CD14-positive monocyte (primary cell): Measurements from ENCODE around the gene WDR82. TPM values are rescaled to one million over a fixed set of nuclear protein-coding genes. Genes with fewer than 3 reads are reported as not detected.
A peak's percentile ranks its signal among the peaks of the same experiment; 100 is the strongest.

Experiments used
- DNase-seq, 3 donors: peaks; one replicate each; pipeline ENCODE4 v3.0.0-alpha.2; 2011 to 2022
- H2AFZ ChIP-seq: 2 replicates; pipeline ENCODE4 v1.6.0; 2012; ENCODE audit warnings: mild to moderate bottlenecking, low read depth, low read length, inconsistent platforms; ENCODE audit not compliant: insufficient read depth, poor library complexity, severe bottlenecking
- H3K27ac ChIP-seq, 2 donors: 1 replicate in 1 of 2; 2 replicates in 1 of 2; pipeline ENCODE4 v1.5.1; 2012 to 2013; ENCODE audit warnings: low read length in 2 of 2, control low read depth in 1 of 2, inconsistent platforms in 1 of 2, low read depth in 1 of 2, mild to moderate bottlenecking in 1 of 2
- H3K27me3 ChIP-seq, 2 donors: one replicate each; pipeline versions ENCODE4 v1.6.0 to v1.6.1; 2011 to 2013; ENCODE audit warnings: low read length in 2 of 2; ENCODE audit not compliant: control insufficient read depth in 2 of 2, insufficient read depth in 2 of 2
- H3K36me3 ChIP-seq, 2 donors: replicated peaks in 1 of 2; 1 replicate in 1 of 2; 2 replicates in 1 of 2; pipeline versions ENCODE4 v1.5.1 to v1.6.1; 2012 to 2013; ENCODE audit warnings: low read length in 2 of 2, control low read depth in 1 of 2, inconsistent platforms in 1 of 2, mild to moderate bottlenecking in 1 of 2; ENCODE audit not compliant: insufficient read depth in 2 of 2, control insufficient read depth in 1 of 2
- H3K4me1 ChIP-seq, 2 donors: 1 replicate in 1 of 2; 2 replicates in 1 of 2; pipeline versions ENCODE4 v1.5.1 to v1.6.1; 2012 to 2013; ENCODE audit warnings: low read length in 2 of 2, control low read depth in 1 of 2, inconsistent platforms in 1 of 2, mild to moderate bottlenecking in 1 of 2, moderate library complexity in 1 of 2; ENCODE audit not compliant: insufficient read depth in 2 of 2, control insufficient read depth in 1 of 2
- H3K4me2 ChIP-seq: replicated peaks from 2 replicates; pipeline ENCODE3; 2012; ENCODE audit warnings: low read length, moderate library complexity, mild to moderate bottlenecking; ENCODE audit not compliant: poor library complexity, severe bottlenecking; ENCODE audit errors: extremely low read depth
- H3K4me3 ChIP-seq, 3 experiments: fragments of 200-600 bp in 1 of 3; sonication (generic) in 1 of 3; replicated peaks in 1 of 3; 1 replicate in 2 of 3; 2 replicates in 1 of 3; pipeline ENCODE4 v1.5.1; 2011 to 2013; ENCODE audit warnings: low read length in 3 of 3, mild to moderate bottlenecking in 3 of 3, control low read depth in 2 of 3, low read depth in 2 of 3, inconsistent platforms in 1 of 3, moderate library complexity in 1 of 3
- H3K79me2 ChIP-seq: 2 replicates; pipeline ENCODE4 v1.6.0; 2012; ENCODE audit warnings: mild to moderate bottlenecking, control low read depth, inconsistent platforms, low read length, moderate library complexity; ENCODE audit not compliant: insufficient read depth
- H3K9ac ChIP-seq: 2 replicates; pipeline ENCODE4 v1.6.0; 2017; ENCODE audit warnings: low read length, mild to moderate bottlenecking; ENCODE audit not compliant: insufficient read depth, poor library complexity, severe bottlenecking
- H3K9me3 ChIP-seq, 2 donors: replicated peaks in 1 of 2; 1 replicate in 1 of 2; 2 replicates in 1 of 2; pipeline versions ENCODE4 v1.5.1 to v1.6.1; 2012 to 2013; ENCODE audit warnings: low read length in 2 of 2, control low read depth in 1 of 2; ENCODE audit not compliant: control insufficient read depth in 1 of 2, insufficient read depth in 1 of 2
- H4K20me1 ChIP-seq: 2 replicates; pipeline ENCODE4 v1.6.0; 2012; ENCODE audit warnings: mild to moderate bottlenecking, low read length, control low read depth, moderate library complexity; ENCODE audit not compliant: insufficient read depth
- H3K27ac Mint-ChIP-seq, 7 donors: one replicate each; pipeline ENCODE4 v1.8.0; 2020; ENCODE audit warnings: mild to moderate bottlenecking in 7 of 7, mixed read lengths in 7 of 7, moderate library complexity in 6 of 7, inconsistent platforms in 2 of 7
- H3K27me3 Mint-ChIP-seq, 3 donors: one replicate each; pipeline ENCODE4 v1.8.0; 2021 to 2022; ENCODE audit warnings: low read depth in 3 of 3, mild to moderate bottlenecking in 3 of 3, mixed read lengths in 3 of 3, moderate library complexity in 3 of 3, inconsistent platforms in 1 of 3
- H3K36me3 Mint-ChIP-seq, 2 donors: one replicate each; pipeline ENCODE4 v1.8.0; 2020; ENCODE audit warnings: mixed read lengths in 2 of 2, inconsistent platforms in 1 of 2, mild to moderate bottlenecking in 1 of 2
- H3K4me1 Mint-ChIP-seq: one replicate; pipeline ENCODE4 v1.8.0; 2020; ENCODE audit warnings: mild to moderate bottlenecking, mixed read lengths
- H3K4me3 Mint-ChIP-seq, 2 donors: one replicate each; pipeline ENCODE4 v1.8.0; 2020; ENCODE audit warnings: mild to moderate bottlenecking in 2 of 2, mixed read lengths in 2 of 2, moderate library complexity in 1 of 2
- H3K9me3 Mint-ChIP-seq, 7 donors: one replicate each; pipeline ENCODE4 v1.8.0; 2020 to 2022; ENCODE audit warnings: mixed read lengths in 7 of 7, mild to moderate bottlenecking in 6 of 7, moderate library complexity in 6 of 7, inconsistent platforms in 2 of 7
- WGBS: methylation state at CpG from one replicate; pipeline ENCODE4 v1.1.5; 2013; ENCODE audit warnings: missing lambda C conversion rate; ENCODE audit not compliant: insufficient coverage; 5-methylcytosine and 5-hydroxymethylcytosine counted together
- intact Hi-C, 2 donors: fragments of 100-400 bp; cut with micrococcal nuclease; formaldehyde crosslinking; loops; one replicate each; pipeline versions ENCODE4 v1.15.0 to v1.15.1; 2023
- polyA plus RNA-seq, 3 donors: library from polyadenylated mRNA; depleted of rRNA in 1 of 3; unstranded in 2 of 3; stranded (reverse) in 1 of 3; fragments of 300-500 nt in 2 of 3; fragments of >200 nt in 1 of 3; fragmentation: Illumina TruSeq in 2 of 3; gene quantifications; 1 replicate in 2 of 3; 2 replicates in 1 of 3; pipeline ENCODE4 v1.2.3, GENCODE V29; 2012 to 2021
- TF ChIP-seq, protein P1 (sequence below): fragments of 200-600 bp; IDR thresholded peaks from one replicate; pipeline ENCODE4 v1.8.0; 2022; ENCODE audit warnings: antibody characterized with exemption, mild to moderate bottlenecking

WDR82 gene
- polyA plus RNA-seq, 3 donors = 27.3 to 33.4 (median 32.3) TPM

GRCh38 chr3:52225452-52226228 lies 52.8 kb downstream of the WDR82 start, which contains the start of gene TLR9:
TSS of gene TLR9 (minus strand) at chr3:52225645. CDS start at chr3:52225529, 116 bp downstream.
- Histone ChIP-seq H4K20me1 (peaks cover 49% of the 10 kb centered on the region), H3K9ac (peak within 1 kb of the TSS; percentile 27), H3K4me3 (no peak within 1 kb of the TSS), H3K27me3 (no peaks in the 10 kb centered on the region), H3K36me3 (peaks cover 34 to 44% of the 10 kb centered on the region in 2 donors), H2AFZ (no peak within 1 kb of the TSS), H3K9me3 (no peaks in the 10 kb centered on the region), H3K4me2 (peak within 1 kb of the TSS; percentile 10), H3K27ac (peak within 1 kb of the TSS in 1 of 2 donors; percentile 60), H3K79me2 (peaks cover 2% of the 10 kb centered on the region), H3K4me1 (peaks cover 19 to 22% of the 10 kb centered on the region in 2 donors)
- intact Hi-C loops = no loop called here
- peak; percentile 84 to 91 (median 85) for DNase-seq
- Mint-ChIP-seq H3K4me1 (peaks cover 29% of the 10 kb centered on the region), H3K9me3 (no peaks in the 10 kb centered on the region), H3K27ac (peak within 1 kb of the TSS; percentile 30 to 86 (median 77)), H3K36me3 (peaks cover 59 to 60% of the 10 kb centered on the region in 2 donors), H3K4me3 (peak within 1 kb of the TSS in 1 of 2 donors; percentile 47), H3K27me3 (peaks cover 0 to 2% (median 1%) of the 10 kb centered on the region in 3 donors)
- TF ChIP-seq, protein P1, sequence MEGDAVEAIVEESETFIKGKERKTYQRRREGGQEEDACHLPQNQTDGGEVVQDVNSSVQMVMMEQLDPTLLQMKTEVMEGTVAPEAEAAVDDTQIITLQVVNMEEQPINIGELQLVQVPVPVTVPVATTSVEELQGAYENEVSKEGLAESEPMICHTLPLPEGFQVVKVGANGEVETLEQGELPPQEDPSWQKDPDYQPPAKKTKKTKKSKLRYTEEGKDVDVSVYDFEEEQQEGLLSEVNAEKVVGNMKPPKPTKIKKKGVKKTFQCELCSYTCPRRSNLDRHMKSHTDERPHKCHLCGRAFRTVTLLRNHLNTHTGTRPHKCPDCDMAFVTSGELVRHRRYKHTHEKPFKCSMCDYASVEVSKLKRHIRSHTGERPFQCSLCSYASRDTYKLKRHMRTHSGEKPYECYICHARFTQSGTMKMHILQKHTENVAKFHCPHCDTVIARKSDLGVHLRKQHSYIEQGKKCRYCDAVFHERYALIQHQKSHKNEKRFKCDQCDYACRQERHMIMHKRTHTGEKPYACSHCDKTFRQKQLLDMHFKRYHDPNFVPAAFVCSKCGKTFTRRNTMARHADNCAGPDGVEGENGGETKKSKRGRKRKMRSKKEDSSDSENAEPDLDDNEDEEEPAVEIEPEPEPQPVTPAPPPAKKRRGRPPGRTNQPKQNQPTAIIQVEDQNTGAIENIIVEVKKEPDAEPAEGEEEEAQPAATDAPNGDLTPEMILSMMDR = no peak
- WGBS = 4% methylated on average over 5 of the region's 9 CpGs

DNA sequence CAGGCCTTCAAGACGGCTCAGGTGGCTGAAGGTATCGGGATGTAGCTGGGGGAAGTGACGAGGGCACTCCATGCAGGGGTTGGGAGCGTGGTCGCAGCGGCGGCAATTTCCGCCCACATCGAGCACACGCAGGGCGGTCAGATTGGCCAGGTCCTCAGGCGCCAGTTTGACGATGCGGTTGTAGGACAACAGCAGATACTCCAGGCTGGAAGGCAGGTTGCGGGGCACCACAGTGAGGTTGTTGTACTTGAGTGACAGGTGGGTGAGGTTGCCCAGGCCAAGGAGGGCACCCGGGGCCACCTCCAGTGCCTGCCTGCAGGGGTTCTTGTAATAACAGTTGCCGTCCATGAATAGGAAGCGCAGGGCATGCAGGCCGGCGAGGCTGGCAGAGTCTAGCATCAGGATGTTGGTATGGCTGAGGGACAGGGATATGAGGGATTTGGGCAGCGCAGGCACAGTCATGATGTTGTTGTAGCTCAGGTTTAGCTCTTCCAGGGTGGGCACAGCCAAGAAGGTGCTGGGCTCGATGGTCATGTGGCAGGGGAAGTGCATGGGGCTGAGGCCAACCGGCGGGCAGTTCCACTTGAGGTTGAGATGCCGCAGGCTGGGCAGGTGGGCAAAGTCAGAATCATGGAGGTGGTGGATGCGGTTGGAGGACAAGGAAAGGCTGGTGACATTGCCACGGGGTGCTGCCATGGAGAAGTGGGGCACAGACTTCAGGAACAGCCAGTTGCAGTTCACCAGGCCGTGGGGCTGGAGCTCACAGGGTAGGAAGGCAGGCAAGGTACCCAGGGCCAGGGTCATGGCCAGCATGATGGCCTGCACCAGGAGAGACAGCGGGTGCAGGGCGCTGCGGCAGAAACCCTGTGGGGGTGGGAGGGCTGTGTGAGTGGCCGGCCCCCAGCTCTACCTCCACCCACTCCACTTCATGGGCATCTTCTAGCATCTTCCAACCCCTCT lies 54.7 kb downstream of the WDR82 start:
- Histone ChIP-seq H3K4me2 (no peak overlapping the region), H3K36me3 (peaks cover 15 to 25% of the 10 kb centered on the region in 2 donors), H3K79me2 (no peaks in the 10 kb centered on the region), H3K9ac (no peak overlapping the region), H4K20me1 (peaks cover 30% of the 10 kb centered on the region), H3K9me3 (no peaks in the 10 kb centered on the region), H3K27me3 (no peaks in the 10 kb centered on the region), H3K27ac (no peak overlapping the region), H3K4me3 (no peak overlapping the region), H2AFZ (no peak overlapping the region), H3K4me1 (peaks cover 23 to 31% of the 10 kb centered on the region in 2 donors)
- intact Hi-C loops = no loop called here
- Mint-ChIP-seq H3K4me3 (no peak overlapping the region), H3K36me3 (peaks cover 40 to 41% of the 10 kb centered on the region in 2 donors), H3K27me3 (peaks cover 0 to 2% (median 1%) of the 10 kb centered on the region in 3 donors), H3K9me3 (no peaks in the 10 kb centered on the region), H3K4me1 (peaks cover 39% of the 10 kb centered on the region), H3K27ac (no peak overlapping the region)
- DNase-seq = no peak
- WGBS = 91% methylated on average over 25 of the region's 32 CpGs
- TF ChIP-seq, protein P1 = no peak
